ENCODE measurements around the gene KLF7. TPM values are rescaled to one million over a fixed set of nuclear protein-coding genes. Genes with fewer than 3 reads are reported as not detected.

Gene KLF7
- total and polyA plus RNA-seq, 7 donors = 1.1 to 13.5 (median 5.4) TPM

GRCh38 chr2:207130958-207131521 is 34.7 kb downstream of the KLF7 start:
- WGBS, 3 donors = 89 to 93% (median 93%) methylated on average over 2 of the region's 2 CpGs
- Histone ChIP-seq H3K36me3 (ENCODE audit: insufficient read depth in 1 of 2, low read depth in 1 of 2) (no peaks in the 10 kb centered on the region), H3K27me3 (ENCODE audit: insufficient read depth in 3 of 3, low read length in 2 of 3) (no peaks in the 10 kb centered on the region), H3K9me3 (no peaks in the 10 kb centered on the region), H3K4me1 (peaks cover 26% of the 10 kb centered on the region), H3K4me3 (no peak overlapping the region), H3K27ac (peak overlapping the region; percentile 50)
- DNase-seq = no peak
- intact Hi-C loops (cut with DNase I) = no loop called here
- no peak for TF ChIP-seq CTCF (IDR thresholded peaks at IDR 0.05)
- no peak for ATAC-seq

DNA sequence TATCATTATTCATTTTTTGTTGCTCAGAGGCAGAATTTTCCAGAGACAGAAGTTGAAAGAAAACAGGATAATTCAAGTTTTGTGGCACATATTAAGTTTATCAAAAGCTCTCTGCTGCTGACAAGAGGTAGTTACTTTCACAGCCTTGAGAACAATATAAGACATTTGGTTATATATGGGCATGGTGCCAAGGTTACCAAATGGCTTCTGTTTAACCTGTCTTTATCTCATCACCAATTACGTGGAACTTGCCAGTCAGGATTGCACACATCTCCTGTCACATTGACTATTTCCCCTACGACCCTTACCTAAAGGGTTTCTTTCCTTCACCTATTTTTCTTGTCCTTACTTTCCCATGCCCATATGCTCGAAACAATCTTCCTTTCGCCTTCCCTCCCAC is 35.9 kb downstream of the KLF7 start:
- H3K9me3 ChIP-seq = no peaks in the 10 kb centered on the region
- H3K4me3 ChIP-seq = no peak overlapping the region
- no peaks in the 10 kb centered on the region for H3K27me3 ChIP-seq (ENCODE audit: insufficient read depth in 3 of 3, low read length in 2 of 3)
- 80 to 91% (median 91%) methylated on average over 4 of the region's 4 CpGs for WGBS, 3 donors
- DNase-seq (no peak), ATAC-seq (no peak)
- TF ChIP-seq CTCF (IDR thresholded peaks at IDR 0.05) = no peak
- intact Hi-C loops (cut with DNase I) = no loop called here
- H3K36me3 ChIP-seq (ENCODE audit: insufficient read depth in 1 of 2, low read depth in 1 of 2) = no peaks in the 10 kb centered on the region
- H3K4me1 ChIP-seq = peaks cover 22% of the 10 kb centered on the region
- no peak overlapping the region for H3K27ac ChIP-seq

GRCh38 chr2:207128867-207129266 is 36.9 kb downstream of the KLF7 start:
- H3K4me1 ChIP-seq = peaks cover 14% of the 10 kb centered on the region

GRCh38 chr2:207126724-207127308 is 38.9 kb downstream of the KLF7 start:
- intact Hi-C loops (cut with DNase I) = no loop called here
- no peaks in the 10 kb centered on the region for H3K27me3 ChIP-seq (ENCODE audit: insufficient read depth in 3 of 3, low read length in 2 of 3)
- 94 to 99% (median 95%) methylated on average over 4 of the region's 4 CpGs for WGBS, 3 donors
- H3K36me3 ChIP-seq (ENCODE audit: insufficient read depth in 1 of 2, low read depth in 1 of 2) = peaks cover 0 to 11% of the 10 kb centered on the region in 2 donors
- ATAC-seq (no peak), DNase-seq (no peak)
- no peak overlapping the region for H3K27ac ChIP-seq
- no peaks in the 10 kb centered on the region for H3K9me3 ChIP-seq
- H3K4me1 ChIP-seq = peaks cover 12% of the 10 kb centered on the region
- H3K4me3 ChIP-seq = no peak overlapping the region
- no peak for TF ChIP-seq CTCF (IDR thresholded peaks at IDR 0.05)

More at GRCh38 chr2:207128867-207129266, 36.9 kb downstream of the KLF7 start:
- H3K27me3 ChIP-seq (ENCODE audit: insufficient read depth in 3 of 3, low read length in 2 of 3) = no peaks in the 10 kb centered on the region
- peaks cover 0 to 3% of the 10 kb centered on the region in 2 donors for H3K36me3 ChIP-seq (ENCODE audit: insufficient read depth in 1 of 2, low read depth in 1 of 2)
- no peak for ATAC-seq
- no peak overlapping the region for H3K27ac ChIP-seq
- WGBS, 3 donors = 88 to 94% (median 90%) methylated on average over 4 of the region's 4 CpGs
- intact Hi-C loops (cut with DNase I) = no loop called here
- H3K9me3 ChIP-seq = no peaks in the 10 kb centered on the region
- H3K4me3 ChIP-seq = no peak overlapping the region
- no peak for TF ChIP-seq CTCF (IDR thresholded peaks at IDR 0.05)
- no peak for DNase-seq

Data from psoas muscle (tissue), 8 donors.